Left ventricle myocardium inferior (tissue), 1 donor: ENCODE results near the gene NKX6-2. TPM values are rescaled to one million over a fixed set of nuclear protein-coding genes. Genes with fewer than 3 reads are reported as not detected.

Experiments used
- DNase-seq: peaks from one replicate; pipeline ENCODE4 v3.0.0-alpha.2; 2020
- H3K27ac ChIP-seq: fragments of 200-600 bp; replicated peaks from 2 replicates; pipeline ENCODE4 v1.8.0; 2021
- H3K27me3 ChIP-seq: fragments of 200-600 bp; 2 replicates; pipeline ENCODE4 v1.8.0; 2021; ENCODE audit warnings: low read depth
- H3K36me3 ChIP-seq: fragments of 200-600 bp; 2 replicates; pipeline ENCODE4 v1.8.0; 2021
- H3K4me1 ChIP-seq: fragments of 200-600 bp; 2 replicates; pipeline ENCODE4 v1.8.0; 2021
- H3K4me3 ChIP-seq: fragments of 200-600 bp; 2 replicates; pipeline ENCODE4 v1.8.0; 2021; ENCODE audit warnings: mild to moderate bottlenecking, moderate library complexity
- H3K9me3 ChIP-seq: fragments of 200-600 bp; replicated peaks from 2 replicates; pipeline ENCODE4 v1.8.0; 2021
- intact Hi-C: fragments of 100-400 bp; cut with micrococcal nuclease; formaldehyde crosslinking; loops from one replicate; pipeline ENCODE4 v1.11.0; 2022
- total RNA-seq: library from RNA; stranded (reverse); fragmentation: NEBNext Ultra II Directional; extraction: Animal tissue kit (Norgen Biotek cat#: 25700); gene quantifications from one replicate; pipeline ENCODE4 v1.2.1, GENCODE V29; 2021
- TF ChIP-seq, protein P1 (sequence below): fragments of 200-600 bp; IDR thresholded peaks from 2 replicates; pipeline ENCODE4 v1.8.0; 2021; ENCODE audit warnings: antibody characterized with exemption, mild to moderate bottlenecking, borderline replicate concordance
- donor health status: DM: no; HTN: yes; CAD: no; lungs with severe emphysema.

The NKX6-2 gene
- total RNA-seq, 1 donor from 2014 or later: not detected

DNA sequence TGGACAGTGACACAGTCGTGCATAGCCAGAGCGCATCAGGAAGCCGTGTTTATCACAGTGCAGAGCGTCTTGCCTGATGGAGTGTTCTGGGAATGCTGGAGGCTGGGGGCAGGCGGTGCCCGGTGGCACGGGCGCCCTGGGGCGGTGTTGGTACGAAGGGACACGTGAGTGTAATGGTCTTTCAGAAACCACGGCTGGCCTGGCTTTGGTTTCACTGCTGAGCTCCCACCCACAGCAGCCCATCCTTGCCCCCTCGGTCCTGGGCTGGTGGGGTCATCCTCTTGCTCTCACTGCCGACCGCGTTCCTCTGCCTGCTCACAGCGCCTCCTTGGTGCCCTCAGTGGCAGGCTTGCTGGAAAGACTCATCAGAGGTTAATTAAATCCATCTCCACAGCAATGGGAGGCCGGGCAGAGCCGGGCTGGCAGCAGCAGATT, 50.6 kb downstream of the NKX6-2 start:
- no peaks in the 10 kb centered on the region for H3K27me3 ChIP-seq
- no peaks in the 10 kb centered on the region for H3K9me3 ChIP-seq
- TF ChIP-seq, protein P1, sequence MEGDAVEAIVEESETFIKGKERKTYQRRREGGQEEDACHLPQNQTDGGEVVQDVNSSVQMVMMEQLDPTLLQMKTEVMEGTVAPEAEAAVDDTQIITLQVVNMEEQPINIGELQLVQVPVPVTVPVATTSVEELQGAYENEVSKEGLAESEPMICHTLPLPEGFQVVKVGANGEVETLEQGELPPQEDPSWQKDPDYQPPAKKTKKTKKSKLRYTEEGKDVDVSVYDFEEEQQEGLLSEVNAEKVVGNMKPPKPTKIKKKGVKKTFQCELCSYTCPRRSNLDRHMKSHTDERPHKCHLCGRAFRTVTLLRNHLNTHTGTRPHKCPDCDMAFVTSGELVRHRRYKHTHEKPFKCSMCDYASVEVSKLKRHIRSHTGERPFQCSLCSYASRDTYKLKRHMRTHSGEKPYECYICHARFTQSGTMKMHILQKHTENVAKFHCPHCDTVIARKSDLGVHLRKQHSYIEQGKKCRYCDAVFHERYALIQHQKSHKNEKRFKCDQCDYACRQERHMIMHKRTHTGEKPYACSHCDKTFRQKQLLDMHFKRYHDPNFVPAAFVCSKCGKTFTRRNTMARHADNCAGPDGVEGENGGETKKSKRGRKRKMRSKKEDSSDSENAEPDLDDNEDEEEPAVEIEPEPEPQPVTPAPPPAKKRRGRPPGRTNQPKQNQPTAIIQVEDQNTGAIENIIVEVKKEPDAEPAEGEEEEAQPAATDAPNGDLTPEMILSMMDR: no peak
- no peak overlapping the region for H3K27ac ChIP-seq
- peaks cover 20% of the 10 kb centered on the region for H3K4me1 ChIP-seq
- peaks cover 24% of the 10 kb centered on the region for H3K36me3 ChIP-seq
- no peak for DNase-seq
- intact Hi-C loops: no loop called here
- no peak overlapping the region for H3K4me3 ChIP-seq

DNA sequence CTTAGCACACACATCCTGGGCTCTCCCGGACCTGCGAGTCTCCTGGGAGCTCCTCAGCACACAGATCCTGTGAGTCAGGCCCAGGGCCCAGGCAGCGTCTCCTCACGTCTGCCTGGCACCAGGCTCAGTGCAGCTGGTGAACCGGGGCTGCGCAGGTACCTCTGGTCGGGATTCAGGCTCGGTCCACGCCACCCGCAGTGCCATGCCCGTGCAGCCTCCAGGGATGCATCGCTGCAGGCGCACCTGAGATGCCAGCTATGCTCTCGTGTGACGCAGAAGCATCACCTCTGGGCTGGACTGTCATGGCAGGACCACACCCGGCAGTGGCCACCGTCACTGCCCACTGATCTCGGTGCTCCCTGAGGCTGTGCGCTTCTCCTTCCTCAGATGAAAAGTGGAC, 52.0 kb downstream of the NKX6-2 start:
- peaks cover 27% of the 10 kb centered on the region for H3K36me3 ChIP-seq
- intact Hi-C loops: no loop called here
- no peak overlapping the region for H3K4me3 ChIP-seq
- H3K4me1 ChIP-seq: peaks cover 19% of the 10 kb centered on the region
- H3K9me3 ChIP-seq: no peaks in the 10 kb centered on the region
- H3K27me3 ChIP-seq: no peaks in the 10 kb centered on the region
- no peak overlapping the region for H3K27ac ChIP-seq
- TF ChIP-seq, protein P1: no peak
- no peak for DNase-seq

Other genes starting within 250 kb of the NKX6-2 start
- gene INPP5A, start 248.4 kb downstream of the NKX6-2 start, total RNA-seq: 105 TPM
- gene CFAP46, start 156.4 kb upstream of the NKX6-2 start, total RNA-seq: 0.99 TPM